Smooth muscle cell (in vitro differentiated cells): Measurements from ENCODE around the gene ZBTB47. TPM values are rescaled to one million over a fixed set of nuclear protein-coding genes. Genes with fewer than 3 reads are reported as not detected.
A peak's percentile ranks its signal among the peaks of the same experiment; 100 is the strongest.

ENCODE experiments used
- DNase-seq: peaks from one replicate; lab custom pipeline; 2025; ENCODE audit not compliant: unreplicated experiment; lab: John Stamatoyannopoulos, UW
- H2AFZ ChIP-seq: fragments of 200-600 bp; sonication (generic); 2 replicates; pipeline ENCODE4 v1.6.0; 2016; ENCODE audit warnings: antibody characterized with exemption, low read depth, mild to moderate bottlenecking
- H3F3A ChIP-seq: fragments of 200-600 bp; sonication (generic); 2 replicates; pipeline ENCODE4 v1.6.0; 2017; ENCODE audit warnings: antibody characterized with exemption, low read depth
- H3K27ac ChIP-seq: fragments of 200-600 bp; sonication (generic); 2 replicates; pipeline ENCODE4 v1.5.1; 2016; ENCODE audit warnings: low read depth, mild to moderate bottlenecking
- H3K27me3 ChIP-seq: fragments of 200-600 bp; sonication (generic); 2 replicates; pipeline ENCODE4 v1.6.1; 2016; ENCODE audit warnings: low read depth, mild to moderate bottlenecking
- H3K36me3 ChIP-seq: fragments of 200-600 bp; sonication (generic); 2 replicates; pipeline ENCODE4 v1.5.1; 2016; ENCODE audit warnings: low read depth
- H3K4me1 ChIP-seq: fragments of 200-600 bp; sonication (generic); 2 replicates; pipeline ENCODE4 v1.5.1; 2016; ENCODE audit warnings: low read depth
- H3K4me2 ChIP-seq: fragments of 200-600 bp; sonication (generic); 2 replicates; pipeline ENCODE4 v1.6.0; 2016; ENCODE audit warnings: mild to moderate bottlenecking
- H3K4me3 ChIP-seq: fragments of 200-600 bp; sonication (generic); 2 replicates; pipeline ENCODE4 v1.5.1; 2016; ENCODE audit warnings: mild to moderate bottlenecking
- H3K79me2 ChIP-seq: fragments of 200-600 bp; sonication (generic); 2 replicates; pipeline ENCODE4 v1.6.0; 2016; ENCODE audit warnings: low read depth, mild to moderate bottlenecking
- H3K9ac ChIP-seq: fragments of 200-600 bp; sonication (generic); 2 replicates; pipeline ENCODE4 v1.6.0; 2016; ENCODE audit warnings: low read depth
- H3K9me3 ChIP-seq: fragments of 200-600 bp; sonication (generic); replicated peaks from 2 replicates; pipeline ENCODE4 v1.5.1; 2016; ENCODE audit warnings: low read depth
- H4K20me1 ChIP-seq: fragments of 200-600 bp; sonication (generic); 2 replicates; pipeline ENCODE4 v1.6.0; 2016; ENCODE audit warnings: low read depth
- CTCF ChIP-seq: fragments of 200-600 bp; sonication (generic); IDR thresholded peaks from 2 replicates; pipeline ENCODE4 v1.5.1; 2017; ENCODE audit warnings: borderline replicate concordance, mild to moderate bottlenecking, antibody characterized with exemption; ENCODE audit not compliant: insufficient read depth, poor library complexity, severe bottlenecking
- WGBS: methylation state at CpG from one replicate; pipeline ENCODE4 v1.1.7; 2016; ENCODE audit warnings: low lambda C conversion rate; 5-methylcytosine and 5-hydroxymethylcytosine counted together
- polyA plus RNA-seq: library from polyadenylated mRNA; unstranded; fragments of >200 nt; fragmentation: Nextera tagmentation; extraction: Ambion mirVana; gene quantifications from 2 replicates; pipeline ENCODE4 v1.2.1, GENCODE V29; 2016
- total RNA-seq: library from RNA; depleted of rRNA; stranded (reverse); fragments of >200 nt; gene quantifications from 2 replicates; pipeline ENCODE4 v1.2.3, GENCODE V29; 2014

Gene ZBTB47
- total RNA-seq (6.5 and 7.7 TPM in 2 replicates), polyA plus RNA-seq (4.6 TPM in 2 replicates)

- H3K4me1 ChIP-seq = peaks cover 21% of the 10 kb centered on the region
- H4K20me1 ChIP-seq = peaks cover 54% of the 10 kb centered on the region
- H3K27me3 ChIP-seq = no peaks in the 10 kb centered on the region
- peak within 1 kb of the TSS; percentile 55 for H2AFZ ChIP-seq
- H3K36me3 ChIP-seq = peaks cover 4% of the 10 kb centered on the region
- 13% methylated on average over 15 of the region's 31 CpGs for WGBS
- H3K9me3 ChIP-seq = no peaks in the 10 kb centered on the region
- H3K9ac ChIP-seq = peak within 1 kb of the TSS; percentile 81
- peak within 1 kb of the TSS; percentile 83 for H3K4me3 ChIP-seq
- no peak for TF ChIP-seq CTCF
- peaks cover 9% of the 10 kb centered on the region for H3F3A ChIP-seq
- H3K79me2 ChIP-seq = peaks cover 11% of the 10 kb centered on the region
- peak within 1 kb of the TSS; percentile 80 for H3K27ac ChIP-seq
- no peak for DNase-seq
- peak within 1 kb of the TSS; percentile 97 for H3K4me2 ChIP-seq
Observed at GRCh38 chr3:42653560-42654330, at the start of gene ZBTB47. Gene ZBTB47 (plus strand): TSS chr3:42653697. CDS start chr3:42658356, 4,659 bp downstream.

- 85% methylated on average over 5 of the region's 5 CpGs for WGBS
- Histone ChIP-seq H3K9me3 (no peaks in the 10 kb centered on the region), H3K36me3 (no peaks in the 10 kb centered on the region), H3F3A (no peaks in the 10 kb centered on the region), H3K79me2 (peaks cover 96% of the 10 kb centered on the region), H2AFZ (no peak overlapping the region), H3K27me3 (no peaks in the 10 kb centered on the region), H3K4me3 (no peak overlapping the region), H3K4me2 (no peak overlapping the region), H3K9ac (no peak overlapping the region), H3K27ac (no peak overlapping the region), H4K20me1 (peaks cover 90% of the 10 kb centered on the region), H3K4me1 (peaks cover 19% of the 10 kb centered on the region)
- no peak for TF ChIP-seq CTCF
- no peak for DNase-seq
Observed at GRCh38 chr3:42605546-42606173, 47.8 kb upstream of the ZBTB47 start.

- peaks cover 97% of the 10 kb centered on the region for H4K20me1 ChIP-seq
- no peaks in the 10 kb centered on the region for H3K36me3 ChIP-seq
- no peaks in the 10 kb centered on the region for H3F3A ChIP-seq
- no peak overlapping the region for H3K27ac ChIP-seq
- peaks cover 9% of the 10 kb centered on the region for H3K4me1 ChIP-seq
- 97% methylated on average over 5 of the region's 5 CpGs for WGBS
- no peak overlapping the region for H3K4me2 ChIP-seq
- no peak overlapping the region for H3K4me3 ChIP-seq
- H2AFZ ChIP-seq = no peak overlapping the region
- no peak for DNase-seq
- no peaks in the 10 kb centered on the region for H3K27me3 ChIP-seq
- TF ChIP-seq CTCF = no peak
- H3K9ac ChIP-seq = no peak overlapping the region
- H3K9me3 ChIP-seq = no peaks in the 10 kb centered on the region
- H3K79me2 ChIP-seq = peaks cover 99% of the 10 kb centered on the region
Observed at GRCh38 chr3:42608581-42608980, 44.9 kb upstream of the ZBTB47 start.
